Activated CD8-positive, alpha-beta memory T cell treated with anti-CD3 and anti-CD28 coated beads, Interleukin-2, amount 50 U/mL, for 48 hours (primary cell): ENCODE measurements around the gene PDGFB.
"Not testable (repeated sequence)": the region's sequence is repeated elsewhere in the genome, so short reads cannot be mapped to it uniquely, and the experiment has no call there.

Source experiments
- DNase-seq: peaks from one replicate; pipeline ENCODE4 v3.0.0-alpha.2; 2020

Gene PDGFB

DNA sequence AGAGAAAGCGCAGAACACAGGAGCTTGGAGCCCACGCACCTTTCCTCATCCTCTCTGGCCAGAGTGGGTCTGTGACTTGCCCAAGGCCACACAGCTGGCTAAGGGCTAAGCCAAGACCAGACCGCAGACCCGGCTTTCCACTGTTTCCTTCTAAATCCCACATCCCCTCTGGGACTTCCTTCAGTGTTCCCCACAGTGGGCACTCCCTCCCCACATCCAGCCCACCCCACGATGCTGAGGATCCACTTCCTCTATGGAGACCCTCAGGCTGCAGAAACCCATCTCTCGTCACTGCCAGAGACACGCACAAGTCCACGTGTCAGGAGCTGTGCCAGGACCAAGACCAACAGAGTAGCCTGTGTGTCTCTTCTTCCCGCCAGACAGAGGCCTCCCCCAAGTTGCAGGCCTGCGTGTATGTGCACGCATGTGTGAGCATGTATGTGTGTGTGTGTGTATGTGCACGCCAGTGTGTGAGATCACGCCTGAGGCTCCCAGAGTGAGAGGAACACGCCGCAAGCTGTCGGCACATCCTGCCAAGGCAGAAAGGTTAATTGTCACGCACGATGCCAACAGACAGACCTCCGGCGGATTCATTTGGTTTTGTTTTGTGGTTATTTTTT, 21.6 kb downstream of the PDGFB start:
- no peak for DNase-seq

DNA sequence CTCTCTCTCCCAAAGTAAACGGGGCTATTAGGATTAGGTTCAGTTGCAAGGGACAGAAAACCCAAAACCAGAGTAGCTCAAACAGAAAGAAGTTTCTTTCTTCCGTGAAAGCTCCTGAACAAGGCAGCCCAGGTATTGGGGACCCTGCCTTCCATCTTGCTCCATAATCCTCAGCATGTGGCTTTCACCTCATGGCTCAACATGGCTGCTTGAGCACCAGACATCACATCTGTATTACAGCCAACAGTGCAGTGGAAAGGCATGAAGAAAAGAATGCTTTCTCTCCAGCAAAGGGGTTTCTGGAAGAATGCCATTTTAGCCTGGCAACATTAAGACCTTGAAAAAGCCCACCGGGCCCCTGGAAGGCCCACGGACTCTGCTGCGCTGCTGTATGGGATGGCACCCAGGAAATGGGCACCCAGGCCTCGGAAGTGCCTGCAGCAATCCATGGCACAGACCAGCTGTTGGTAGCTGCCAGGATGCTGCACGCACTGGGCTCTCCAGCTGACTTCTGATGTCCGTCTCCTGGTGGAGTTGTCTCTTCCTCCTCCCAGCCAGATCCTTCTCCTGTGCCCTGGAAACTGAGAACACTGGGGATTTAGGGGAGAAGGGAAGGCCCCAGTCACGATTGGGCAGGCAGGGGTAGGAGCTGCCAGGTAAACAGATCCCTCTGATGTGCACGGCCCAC, 22.6 kb downstream of the PDGFB start:
- no peak for DNase-seq

DNA sequence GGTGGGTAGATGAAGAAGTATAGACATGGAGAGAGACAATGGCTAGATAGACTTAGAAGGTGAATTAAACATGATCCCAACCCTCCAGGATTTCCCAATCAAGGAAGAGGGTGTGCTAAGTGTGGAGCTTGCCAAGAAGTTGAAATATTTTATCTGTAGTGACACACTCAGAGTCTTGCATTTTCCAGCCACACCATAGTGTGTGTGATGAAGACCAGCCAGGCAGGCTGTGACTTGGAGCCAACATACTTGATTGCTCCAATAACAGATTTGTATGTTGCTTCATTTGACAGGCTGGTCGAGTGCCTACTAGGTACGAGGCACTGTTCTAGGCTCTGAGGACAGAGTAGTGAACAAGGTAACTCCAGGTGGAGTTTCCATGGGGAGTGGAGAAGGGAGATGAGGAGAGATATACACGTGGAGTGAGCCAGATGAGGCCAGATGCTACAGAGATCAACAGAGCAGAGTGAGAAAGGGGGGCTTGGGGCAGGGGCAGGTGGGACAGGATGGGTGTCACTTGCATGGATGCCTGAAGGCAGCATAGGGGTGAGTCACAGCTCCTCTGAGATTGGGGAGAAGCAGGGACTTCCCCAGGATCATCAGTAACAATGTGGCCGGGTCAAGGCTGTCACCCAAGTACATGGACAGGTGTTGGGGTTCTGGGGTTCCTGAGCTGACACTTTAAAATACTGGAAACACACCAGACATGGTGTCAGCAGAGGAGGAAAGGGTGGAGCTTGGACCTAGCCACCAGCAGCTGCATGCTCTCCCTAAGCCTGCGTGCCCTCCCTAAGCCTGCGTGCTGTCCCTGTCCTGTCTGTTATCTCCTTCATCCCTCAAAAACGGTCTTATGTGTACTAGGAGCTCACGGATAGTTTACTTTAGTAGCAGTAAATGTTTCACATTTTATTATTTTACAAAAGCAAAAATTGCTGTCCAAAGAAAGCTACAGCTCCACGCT, 23.6 kb downstream of the PDGFB start:
- peak; percentile 22 for DNase-seq

DNA sequence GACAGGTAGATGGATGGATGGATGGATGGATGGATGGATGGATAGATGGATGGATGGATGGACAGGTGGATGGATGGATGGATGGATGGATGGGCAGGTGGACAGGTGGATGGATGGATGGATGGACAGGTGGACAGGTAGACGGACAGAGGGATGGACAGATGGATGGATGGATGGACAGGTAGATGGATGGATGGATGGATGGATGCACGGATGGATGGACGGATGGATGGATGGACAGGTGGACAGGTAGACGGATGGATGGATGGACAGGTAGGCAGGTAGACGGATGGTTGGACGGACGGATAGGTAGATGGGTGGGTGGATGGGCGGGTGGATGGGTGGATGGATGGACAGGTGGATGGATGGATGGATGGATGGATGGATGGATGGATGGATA, 24.3 kb downstream of the PDGFB start:
- no peak for DNase-seq

DNA sequence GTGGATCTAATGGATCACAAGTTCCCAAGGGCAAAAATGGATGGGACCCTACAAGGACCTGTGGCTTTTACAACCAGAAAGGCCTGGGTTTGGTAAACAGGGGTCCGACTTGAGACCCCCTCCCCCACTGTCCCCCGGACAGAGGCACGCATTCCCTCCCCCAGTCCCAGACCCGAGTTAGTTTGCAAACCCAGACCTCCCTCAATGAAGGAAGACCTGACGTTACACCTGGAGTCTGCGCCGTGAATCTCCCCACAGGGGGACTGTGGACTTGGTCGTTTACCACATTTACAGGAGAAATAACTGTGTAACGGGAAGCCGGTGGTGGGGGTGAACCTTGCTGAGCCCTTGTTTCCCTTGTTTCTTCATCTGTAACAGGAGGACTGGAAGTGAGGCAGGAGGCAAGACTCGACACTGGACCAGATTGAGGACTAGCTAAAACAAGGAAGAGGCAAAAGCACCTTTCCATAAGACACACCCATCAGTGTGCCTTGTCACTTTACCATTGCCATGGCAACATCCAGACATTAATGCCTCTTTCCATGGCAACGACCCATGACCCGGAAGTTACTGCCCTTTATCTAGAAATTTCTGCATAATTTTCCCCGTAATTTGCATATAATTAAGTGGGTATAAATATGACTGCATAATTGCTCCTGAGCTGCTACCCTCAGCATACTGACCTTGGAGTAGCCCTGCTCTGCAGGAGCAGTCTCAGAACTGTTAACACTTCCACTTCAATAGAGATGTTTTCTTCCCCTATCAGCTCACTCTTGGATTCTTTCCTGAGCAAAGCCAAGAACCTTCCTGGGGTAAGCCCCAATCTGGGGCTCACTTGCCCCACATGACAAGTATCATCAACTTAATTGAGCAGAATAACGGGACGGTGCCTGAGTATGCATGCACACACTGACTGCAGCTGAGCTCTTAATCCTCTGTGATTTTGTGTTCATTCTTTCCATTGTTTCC, 25.4 kb downstream of the PDGFB start:
- DNase-seq, result peak; percentile 20

DNA sequence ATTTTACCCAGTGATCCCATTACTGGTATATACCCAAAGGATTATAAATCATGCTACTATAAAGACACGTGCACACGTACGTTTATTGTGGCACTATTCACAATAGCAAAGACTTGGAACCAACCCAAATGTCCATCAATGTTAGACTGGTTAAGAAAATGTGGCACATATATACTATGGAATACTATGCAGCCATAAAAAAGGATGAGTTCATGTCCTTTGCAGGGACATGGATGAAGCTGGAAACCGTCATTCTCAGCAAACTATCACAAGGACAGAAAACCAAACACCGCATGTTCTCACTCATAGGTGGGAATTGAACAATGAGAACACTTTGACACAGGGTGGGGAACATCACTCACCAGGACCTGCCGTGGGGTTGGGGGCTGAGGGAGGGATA, 26.4 kb downstream of the PDGFB start:
- not testable (repeated sequence) for DNase-seq

DNA sequence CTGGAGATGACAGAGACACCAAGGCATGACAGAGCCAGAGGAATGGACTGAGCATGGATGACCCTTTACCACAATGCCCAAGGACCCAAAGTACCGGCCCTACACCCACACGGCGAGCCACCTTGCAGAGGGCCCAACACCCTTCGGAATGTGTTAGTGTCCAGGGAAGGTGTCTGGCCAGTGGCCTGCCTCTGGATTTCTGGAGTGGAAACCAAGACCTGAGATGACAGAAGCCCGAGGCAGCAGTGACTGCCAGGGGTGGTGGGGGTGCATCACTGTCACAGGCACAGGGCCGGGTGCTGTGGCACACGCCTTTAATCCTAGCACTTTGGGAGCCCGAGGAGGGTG, 28.7 kb downstream of the PDGFB start:
- DNase-seq, result peak; percentile 43

DNA sequence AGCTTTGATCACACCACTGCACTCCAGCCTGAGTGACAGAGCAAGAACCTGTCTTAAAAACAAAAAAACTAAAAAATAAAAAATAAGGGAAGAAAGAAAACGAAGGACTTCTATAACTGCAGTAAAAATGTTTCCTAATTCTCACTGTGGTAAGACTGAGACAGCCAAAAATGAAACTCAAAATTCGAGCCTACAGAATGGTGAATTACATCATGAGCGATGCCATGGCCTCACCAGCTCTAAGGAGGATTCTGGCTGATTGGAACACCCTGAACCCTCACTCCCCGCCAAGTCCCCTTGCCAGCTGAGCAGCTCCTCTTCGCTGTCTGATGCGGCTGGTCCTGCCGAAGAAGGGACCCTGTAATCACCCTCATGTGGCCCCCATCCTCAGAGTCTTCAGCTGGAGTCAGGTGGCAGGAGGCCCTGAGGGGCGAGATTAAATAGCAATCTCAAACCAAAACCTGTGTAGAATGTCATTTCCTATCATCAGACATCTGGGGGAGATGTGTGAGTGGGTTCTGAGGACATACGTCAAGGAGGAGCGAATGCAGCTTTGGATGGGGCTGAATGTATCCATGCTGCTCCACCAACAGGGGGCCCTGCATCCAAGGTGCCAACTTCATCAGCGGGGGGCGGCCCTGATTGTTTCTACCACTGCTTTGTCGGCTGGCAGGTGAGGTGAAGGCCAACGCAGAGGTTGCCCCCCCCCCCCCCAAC, 29.2 kb downstream of the PDGFB start:
- DNase-seq, result peak; percentile 64

DNA sequence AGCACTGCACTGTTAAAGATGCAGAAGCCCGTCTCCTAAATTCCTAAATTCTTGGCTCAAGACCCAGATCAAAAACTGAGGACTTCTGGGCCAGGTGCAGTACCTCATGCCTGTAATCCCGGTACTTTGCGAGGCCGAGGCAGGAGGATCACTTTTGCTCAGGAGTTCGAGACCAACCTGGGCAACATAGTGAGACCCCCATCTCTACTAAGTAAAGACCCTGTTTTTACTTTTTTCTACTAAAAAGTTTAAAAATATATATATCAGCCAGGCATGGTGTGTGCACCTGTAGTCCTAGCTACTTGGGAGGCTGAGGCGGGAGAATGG, 29.7 kb downstream of the PDGFB start:
- DNase-seq, result no peak

DNA sequence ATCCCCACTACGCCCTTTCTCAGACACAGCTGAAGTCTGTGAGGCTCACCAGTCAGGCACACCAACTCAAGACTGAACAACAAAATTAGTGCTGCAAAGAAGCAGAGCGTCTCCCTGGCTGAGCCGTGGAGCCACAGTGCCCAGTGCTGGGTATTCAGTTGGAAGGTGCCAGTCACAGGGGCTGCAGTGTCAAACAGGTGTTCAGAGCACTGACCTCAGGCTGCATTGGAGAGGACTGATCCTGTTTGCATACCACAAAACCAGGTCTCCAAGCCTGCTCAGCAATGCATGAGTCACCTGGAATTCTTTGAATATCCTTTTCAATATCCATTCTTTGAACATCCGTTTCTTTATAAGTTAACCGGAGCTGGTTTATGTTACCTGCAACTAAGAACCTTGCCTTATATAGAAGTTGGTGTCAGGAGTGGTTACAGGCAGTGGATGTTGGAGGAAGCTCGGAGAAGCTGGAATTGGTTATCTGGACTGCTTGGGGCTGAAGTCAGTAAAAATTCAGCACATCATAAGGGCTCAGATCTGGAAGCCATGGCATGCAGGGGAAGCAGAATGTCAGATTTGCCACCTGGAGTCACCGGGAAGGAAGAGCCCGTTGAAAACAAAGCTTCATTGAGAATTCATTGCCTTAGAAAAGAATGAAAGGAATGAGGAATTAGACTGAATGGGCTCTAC, 30.3 kb downstream of the PDGFB start:
- DNase-seq, result no peak

DNA sequence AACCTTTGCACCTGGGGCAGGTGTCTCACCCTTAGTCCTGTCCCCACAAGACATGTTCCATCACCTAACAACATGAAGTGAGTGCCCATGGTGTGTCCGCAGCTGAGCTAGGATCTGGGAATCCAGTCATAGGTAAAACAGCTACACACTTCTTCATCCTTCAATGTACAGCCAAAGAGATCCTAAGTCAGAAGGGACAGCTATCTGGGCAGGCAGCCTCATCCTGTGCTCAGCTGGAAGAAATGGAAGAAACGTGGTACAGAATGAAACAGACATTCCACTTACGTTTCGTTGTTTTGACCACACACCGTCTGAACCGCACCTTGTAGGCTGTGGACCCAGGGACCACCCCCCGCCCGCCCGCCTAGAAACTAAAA, 30.8 kb downstream of the PDGFB start:
- DNase-seq, result no peak

DNA sequence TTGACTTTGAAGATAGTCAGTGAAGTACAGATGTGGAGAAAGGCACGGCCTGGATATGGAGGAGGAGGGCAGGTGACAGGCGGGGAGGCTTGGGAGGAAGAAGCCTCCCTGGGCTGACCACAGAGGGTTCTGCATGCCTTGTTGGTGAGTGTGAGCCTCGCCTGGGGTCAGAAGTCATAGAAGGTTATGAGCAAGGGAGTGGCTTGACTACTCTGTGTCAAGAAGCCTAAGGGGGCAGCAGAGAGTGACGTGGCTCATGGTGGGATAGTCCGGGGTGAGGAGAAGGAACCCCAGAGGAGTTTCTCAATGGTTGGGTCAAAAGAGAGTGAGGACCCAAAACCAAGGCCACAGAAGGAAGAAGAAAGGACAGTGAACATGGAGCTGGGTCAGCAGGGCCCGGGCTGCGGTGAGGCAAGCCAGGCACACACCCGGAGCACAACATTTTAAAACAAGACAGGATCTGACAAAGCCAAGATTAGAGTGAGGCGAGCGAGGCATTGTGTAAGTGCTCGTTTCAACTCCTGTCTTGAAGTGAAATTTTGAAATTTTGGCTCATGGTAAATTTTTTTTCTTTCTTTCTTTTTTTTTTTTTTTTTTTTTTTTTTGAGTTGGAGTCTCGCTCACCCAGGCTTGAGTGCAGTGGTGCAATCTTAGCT, 31.9 kb downstream of the PDGFB start:
- peak; percentile 37 for DNase-seq

DNA sequence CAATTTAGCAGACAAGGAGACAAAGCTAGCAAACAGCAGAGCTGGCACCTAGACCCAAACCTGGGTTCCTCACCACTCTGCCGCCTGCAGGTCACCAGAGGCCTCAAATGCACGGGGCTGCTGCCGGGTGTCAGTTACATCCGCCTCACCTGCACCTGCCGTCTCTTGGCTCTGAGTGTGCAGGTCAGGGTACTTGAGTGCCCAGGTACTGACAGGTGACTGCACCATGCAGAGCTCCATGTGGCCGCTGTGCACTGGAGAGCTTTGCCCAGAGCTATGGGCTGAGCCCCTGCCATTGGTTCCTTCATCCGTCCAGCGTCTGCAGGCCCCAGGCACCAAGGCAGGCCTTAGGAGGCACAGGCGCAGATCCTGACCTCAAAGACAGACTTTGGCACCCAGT, 35.0 kb downstream of the PDGFB start:
- no peak for DNase-seq

DNA sequence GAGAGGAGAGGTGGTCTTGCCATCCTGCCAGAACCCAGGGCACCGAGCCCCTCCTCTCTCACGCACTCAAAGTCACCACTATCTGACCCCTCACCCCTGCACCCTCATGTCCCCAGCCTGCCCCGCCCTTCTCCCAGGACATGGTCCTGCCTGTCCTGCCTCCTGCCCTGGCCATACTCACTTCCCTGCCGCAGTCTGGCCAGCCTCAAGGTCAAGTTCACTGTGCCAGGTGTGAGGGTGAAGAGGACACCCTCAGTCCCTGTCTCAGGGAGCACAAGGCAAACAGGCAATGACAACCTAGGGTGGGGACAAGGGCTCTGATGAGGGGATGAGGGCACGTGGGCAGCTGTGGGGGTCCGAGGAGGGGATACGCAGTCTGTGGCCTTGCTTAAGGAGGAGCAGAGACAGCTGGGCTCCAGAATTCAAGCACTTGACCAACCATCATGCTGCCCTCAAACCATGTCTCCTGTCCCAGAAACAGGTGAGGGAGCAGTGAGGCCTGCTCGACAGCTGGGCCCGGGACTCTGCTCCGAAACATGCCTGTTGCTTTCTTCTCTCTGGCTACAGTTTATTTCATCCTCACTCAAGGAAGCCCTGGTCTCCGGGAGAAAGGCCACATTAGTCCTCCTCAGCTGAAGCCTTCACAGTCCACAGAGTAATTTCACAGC, 36.6 kb downstream of the PDGFB start:
- no peak for DNase-seq

DNA sequence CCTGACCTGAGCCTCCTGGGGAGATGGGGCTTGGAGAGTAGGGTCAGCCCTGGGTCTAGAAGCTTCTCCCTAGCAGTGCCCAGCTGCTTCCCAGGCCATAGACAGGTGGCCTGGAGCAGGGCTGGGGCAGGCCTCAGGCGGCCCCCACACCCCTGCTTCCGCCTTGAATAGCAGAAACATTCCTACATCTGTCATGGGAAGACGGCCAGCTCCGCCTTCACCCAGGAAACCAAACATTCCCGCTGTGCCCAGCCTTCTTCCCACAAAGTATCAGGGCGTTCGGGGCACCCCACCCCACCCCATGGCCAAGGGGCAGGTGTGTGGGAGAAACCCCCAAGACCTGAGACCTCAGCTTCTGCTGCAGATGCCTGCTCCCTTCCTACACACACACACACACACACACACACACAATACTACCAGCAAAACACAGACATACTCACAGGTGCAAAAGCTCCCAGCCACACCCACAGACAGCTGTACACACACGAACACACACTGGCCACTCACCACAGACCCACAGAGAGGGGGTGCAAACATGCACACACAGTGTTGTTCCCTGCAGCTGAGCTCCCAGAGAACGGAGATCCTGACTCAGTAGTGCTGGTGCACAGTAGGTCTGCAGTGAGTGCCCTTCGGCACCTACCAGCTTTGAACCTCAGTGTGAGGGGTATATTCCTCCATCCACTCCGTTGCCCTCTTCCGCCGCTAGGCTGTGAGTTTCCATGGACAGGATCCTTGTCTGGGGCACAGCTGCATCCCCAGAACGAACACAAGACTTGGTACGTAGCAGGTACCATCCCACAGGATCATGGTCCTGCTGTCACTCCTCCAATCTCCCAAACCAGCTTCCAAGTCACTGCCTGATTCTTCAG, 37.4 kb downstream of the PDGFB start:
- DNase-seq, result no peak

DNA sequence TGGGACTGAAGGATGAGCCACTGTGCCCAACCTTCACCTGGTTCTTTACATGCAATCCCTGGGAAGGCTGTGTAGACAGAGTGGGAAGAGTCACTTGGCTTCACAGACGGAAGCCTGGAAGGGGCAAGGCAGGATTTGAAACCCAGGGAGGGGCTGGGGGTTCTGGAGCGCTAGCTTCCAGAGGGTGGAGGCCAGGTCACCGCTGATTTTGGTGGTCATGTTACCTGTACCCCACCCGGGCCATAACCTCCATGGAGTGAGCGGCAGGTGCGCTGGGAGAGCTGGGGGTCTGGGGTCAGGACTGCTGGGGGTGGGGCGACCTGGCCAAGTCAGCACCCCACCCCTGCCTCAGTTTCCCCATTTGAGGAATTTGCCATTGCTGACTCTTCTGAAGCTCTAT, 38.3 kb downstream of the PDGFB start:
- DNase-seq, result no peak

DNA sequence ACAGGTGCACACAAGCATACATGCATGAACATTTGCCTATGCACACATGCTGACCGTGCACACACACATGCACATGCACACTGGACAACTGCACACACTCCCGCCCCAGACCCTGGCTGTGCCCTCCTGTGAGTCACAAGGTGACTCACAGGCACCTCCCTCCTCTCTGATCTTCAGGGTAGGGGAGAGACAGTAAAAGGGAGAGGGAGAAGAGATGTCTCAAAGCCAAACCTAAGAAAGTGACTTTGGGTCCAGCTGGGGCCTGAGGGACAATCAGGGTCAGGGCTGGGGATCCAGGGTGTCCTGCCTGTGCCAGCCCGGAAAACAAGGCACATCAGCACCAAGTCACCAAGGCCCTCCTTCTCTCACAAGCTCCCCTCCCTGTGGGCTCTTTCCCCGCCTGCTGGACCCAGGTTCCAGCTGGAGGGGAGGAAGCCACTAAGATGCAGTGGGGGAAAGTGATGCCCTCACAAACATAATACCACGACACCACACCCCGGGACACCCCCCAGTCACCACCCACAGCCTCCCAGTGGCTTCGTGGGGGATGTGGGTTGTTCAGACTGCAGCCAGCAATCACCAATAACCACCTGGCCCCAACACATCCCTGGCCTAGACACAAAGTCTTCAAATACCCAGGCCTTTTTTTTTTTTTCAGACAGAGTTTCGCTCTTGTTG, 39.3 kb downstream of the PDGFB start:
- DNase-seq, result no peak

DNA sequence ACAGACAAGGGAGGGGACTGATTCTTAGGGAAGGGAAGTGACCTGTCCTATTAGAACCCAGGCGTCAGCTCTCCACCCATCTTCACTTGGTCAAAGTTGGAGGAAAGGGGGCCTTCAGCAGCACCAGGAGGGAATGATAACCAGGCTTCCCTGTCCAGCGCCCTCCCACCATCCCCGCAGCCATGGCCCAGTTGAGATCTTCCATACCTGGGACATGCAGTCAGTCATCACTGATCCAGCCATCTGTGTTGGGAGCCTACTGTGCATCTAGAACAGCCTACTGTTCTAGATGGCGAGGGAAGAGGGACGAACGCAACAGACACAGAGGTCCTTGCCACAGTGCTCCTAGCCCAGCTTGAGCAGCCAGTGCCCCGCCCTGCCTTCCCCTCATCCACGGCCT, 40.6 kb downstream of the PDGFB start:
- DNase-seq, result no peak

DNA sequence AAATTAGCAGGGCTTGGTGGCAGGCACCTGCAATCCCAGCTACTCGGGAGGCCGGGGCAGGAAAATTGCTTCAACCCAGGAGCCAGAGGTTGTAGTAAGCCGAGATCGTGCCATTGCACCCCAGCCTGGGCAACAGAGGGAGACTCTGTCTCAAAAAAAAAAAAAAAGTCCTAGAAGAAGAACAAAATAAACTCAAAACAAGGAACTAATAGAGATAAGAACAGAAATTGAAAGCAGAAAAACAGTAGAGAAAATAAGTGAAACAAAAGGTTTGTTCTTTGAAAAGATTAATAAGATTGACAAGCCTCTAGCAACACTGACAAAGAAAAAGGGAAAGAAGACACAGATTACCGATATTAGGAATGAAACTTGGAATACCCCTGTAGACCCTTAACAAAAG, 47.2 kb downstream of the PDGFB start:
- no peak for DNase-seq
